ENCODE measurements around the gene ARHGAP21. TPM values are rescaled to one million over a fixed set of nuclear protein-coding genes. Genes with fewer than 3 reads are reported as not detected.
"Not testable (repeated sequence)": the region's sequence is repeated elsewhere in the genome, so short reads cannot be mapped to it uniquely, and the experiment has no call there.

The ARHGAP21 gene
- total and polyA plus RNA-seq, 2 donors, result 33.7 to 233 TPM

DNA sequence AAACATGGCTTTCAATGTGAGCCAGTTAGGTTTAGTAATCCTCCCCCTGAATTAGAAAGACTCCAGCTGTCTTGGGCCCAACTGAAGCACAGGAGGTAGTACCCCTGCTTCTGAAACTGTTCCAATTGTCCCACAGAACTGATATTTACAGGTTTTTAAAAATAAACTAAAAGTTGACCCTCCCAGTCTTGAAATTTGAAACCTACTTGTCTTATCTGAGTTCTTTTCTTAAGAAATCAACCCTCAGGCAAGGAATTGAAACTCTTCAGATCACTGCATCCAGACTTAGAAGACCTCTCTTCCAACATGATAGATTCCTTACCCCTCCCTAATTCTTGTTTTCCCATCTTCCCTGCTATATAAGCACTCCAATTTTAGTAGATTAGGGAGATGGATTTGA is 13.3 kb upstream of the ARHGAP21 start:
- Histone ChIP-seq H3K4me1 (ENCODE audit: insufficient read depth) (no peaks in the 10 kb centered on the region), H3K27ac (ENCODE audit: low read depth) (no peak overlapping the region), H3K4me3 (ENCODE audit: low read depth, low read length) (no peak overlapping the region), H3K36me3 (ENCODE audit: insufficient read depth) (no peaks in the 10 kb centered on the region)
- DNase-seq (ENCODE audit: extremely low spot score), result no peak

GRCh38 chr10:24731942-24732341 is 8.3 kb upstream of the ARHGAP21 start:
- Histone ChIP-seq H3K4me1 (ENCODE audit: insufficient read depth) (no peaks in the 10 kb centered on the region), H3K4me3 (ENCODE audit: low read depth, low read length) (no peak overlapping the region), H3K27ac (ENCODE audit: low read depth) (no peak overlapping the region), H3K36me3 (ENCODE audit: insufficient read depth) (no peaks in the 10 kb centered on the region)
- 72% methylated on average over 1 of the region's 1 CpG for WGBS
- DNase-seq (ENCODE audit: extremely low spot score), result no peak

- no peak for DNase-seq (ENCODE audit: extremely low spot score)
- 82% methylated on average over 3 of the region's 3 CpGs for WGBS
These were observed 7.1 kb upstream of the ARHGAP21 start for GRCh38 chr10:24730811-24731210.

DNA sequence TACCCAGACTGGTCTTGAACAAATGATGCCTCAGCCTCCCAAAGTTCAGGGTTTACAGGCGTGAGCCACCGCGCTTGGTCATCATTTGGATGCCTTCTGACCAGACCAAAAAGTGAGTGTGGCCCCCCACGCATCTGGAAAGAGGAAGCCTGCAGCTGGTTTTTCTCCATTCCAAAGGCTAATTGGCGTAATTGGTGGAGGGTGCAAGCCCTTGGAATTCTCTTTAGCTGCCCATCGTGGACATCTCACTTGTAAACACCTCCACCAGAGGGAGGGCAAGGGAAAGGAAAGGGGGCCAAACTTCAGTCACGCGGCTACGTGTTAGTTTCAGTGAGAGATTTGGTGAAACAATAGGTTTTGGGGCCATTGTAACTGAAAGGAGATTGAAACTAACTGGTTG is 4.1 kb upstream of the ARHGAP21 start:
- Histone ChIP-seq H3K4me3 (ENCODE audit: low read depth, low read length) (no peak overlapping the region), H3K4me1 (ENCODE audit: insufficient read depth) (no peaks in the 10 kb centered on the region), H3K27ac (ENCODE audit: low read depth) (no peak overlapping the region), H3K36me3 (ENCODE audit: insufficient read depth) (no peaks in the 10 kb centered on the region)
- no peak for DNase-seq (ENCODE audit: extremely low spot score)
- WGBS, result 83% methylated on average over 9 of the region's 9 CpGs

More at GRCh38 chr10:24730811-24731210, 7.1 kb upstream of the ARHGAP21 start:
- no peak overlapping the region for H3K27ac ChIP-seq (ENCODE audit: low read depth)
- no peaks in the 10 kb centered on the region for H3K36me3 ChIP-seq (ENCODE audit: insufficient read depth)
- H3K4me1 ChIP-seq (ENCODE audit: insufficient read depth), result no peaks in the 10 kb centered on the region
- no peak overlapping the region for H3K4me3 ChIP-seq (ENCODE audit: low read depth, low read length)

GRCh38 chr10:24726626-24727025 is 2.9 kb upstream of the ARHGAP21 start:
- no peaks in the 10 kb centered on the region for H3K4me1 ChIP-seq (ENCODE audit: insufficient read depth)
- 93% methylated on average over 5 of the region's 5 CpGs for WGBS
- no peaks in the 10 kb centered on the region for H3K36me3 ChIP-seq (ENCODE audit: insufficient read depth)
- DNase-seq (ENCODE audit: extremely low spot score), result no peak
- no peak overlapping the region for H3K4me3 ChIP-seq (ENCODE audit: low read depth, low read length)
- H3K27ac ChIP-seq (ENCODE audit: low read depth), result no peak overlapping the region

DNA sequence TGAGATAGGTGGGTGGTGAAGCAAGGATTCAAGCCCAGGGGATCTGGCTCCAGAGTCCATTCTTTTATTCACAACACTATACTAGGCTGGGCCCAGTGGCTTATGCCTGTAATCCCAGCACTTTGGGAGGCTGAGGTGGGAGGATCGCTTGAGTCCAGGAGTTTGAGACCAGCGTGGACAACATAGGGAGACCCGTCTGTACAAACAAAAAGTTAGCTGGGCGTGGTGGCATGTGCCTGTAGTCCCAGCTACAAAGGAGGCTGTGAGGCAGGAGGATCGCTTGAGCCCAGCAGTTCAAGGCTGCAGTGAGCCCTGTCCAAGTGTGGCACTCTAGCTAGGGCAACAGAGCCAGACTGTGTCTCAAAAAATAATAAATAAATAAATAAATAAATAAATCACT is 2.3 kb upstream of the ARHGAP21 start:
- H3K36me3 ChIP-seq (ENCODE audit: insufficient read depth); H3K4me3 ChIP-seq (ENCODE audit: low read depth, low read length); H3K4me1 ChIP-seq (ENCODE audit: insufficient read depth); H3K27ac ChIP-seq (ENCODE audit: low read depth); DNase-seq (ENCODE audit: extremely low spot score): not testable (repeated sequence)
- WGBS, result 96% methylated on average over 5 of the region's 5 CpGs

DNA sequence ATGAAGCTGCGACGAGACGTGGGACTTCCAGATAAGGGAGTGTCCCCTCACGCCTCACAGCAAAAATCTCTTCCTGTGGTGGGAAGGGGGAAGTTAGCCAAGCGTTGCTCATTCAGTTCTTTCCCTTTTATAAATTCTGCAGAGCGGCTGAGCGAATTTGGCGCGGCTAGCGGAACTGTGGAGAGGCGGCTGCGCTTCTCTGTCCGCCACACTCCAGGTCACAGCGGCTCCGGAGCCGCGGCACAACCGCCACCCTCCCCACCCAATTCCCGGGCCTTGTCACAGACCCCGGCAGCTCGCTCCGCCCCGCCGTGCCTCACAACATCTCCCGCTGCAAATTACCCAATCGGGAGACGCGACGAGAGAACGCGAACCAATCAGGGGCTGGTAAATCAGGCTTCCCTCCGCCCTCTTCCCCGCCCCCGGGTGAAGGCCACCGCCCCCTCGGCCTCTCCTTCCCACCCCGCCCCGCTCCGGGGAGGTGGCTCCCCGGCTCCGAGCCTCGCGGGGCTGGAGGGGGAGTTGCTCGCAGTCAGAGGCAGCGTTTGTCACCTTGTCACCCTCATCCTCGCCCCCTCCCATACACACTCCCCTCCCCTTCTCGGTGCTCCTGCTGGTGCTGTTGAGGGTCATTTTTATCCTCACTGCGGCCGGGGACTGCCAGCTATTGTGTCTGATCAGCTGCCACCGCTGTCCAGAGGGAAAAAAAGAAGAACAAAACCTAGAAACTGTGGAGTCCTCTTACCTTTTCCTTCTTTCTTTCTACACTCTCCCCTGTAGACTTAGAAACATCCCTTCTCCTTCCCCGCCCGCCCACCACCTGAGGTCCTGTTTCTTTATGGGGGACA is 918 bp upstream of the ARHGAP21 start:
- WGBS, result 1% methylated on average over 52 of the region's 52 CpGs

GRCh38 chr10:24723386-24723787 is 300 bp downstream of the ARHGAP21 start:
- H3K4me3 ChIP-seq (ENCODE audit: low read depth, low read length), result peak overlapping the region; percentile 98
- peak overlapping the region; percentile 92 for H3K27ac ChIP-seq (ENCODE audit: low read depth)
- H3K4me1 ChIP-seq (ENCODE audit: insufficient read depth), result no peaks in the 10 kb centered on the region
- no peak for DNase-seq (ENCODE audit: extremely low spot score)
- no peaks in the 10 kb centered on the region for H3K36me3 ChIP-seq (ENCODE audit: insufficient read depth)
- 1% methylated on average over 60 of the region's 70 CpGs for WGBS

More for the DNA sequence above, 918 bp upstream of the ARHGAP21 start:
- Histone ChIP-seq H3K4me3 (ENCODE audit: low read depth, low read length) (peak overlapping the region; percentile 98), H3K4me1 (ENCODE audit: insufficient read depth) (no peaks in the 10 kb centered on the region), H3K27ac (ENCODE audit: low read depth) (peak overlapping the region; percentile 81), H3K36me3 (ENCODE audit: insufficient read depth) (no peaks in the 10 kb centered on the region)
- DNase-seq (ENCODE audit: extremely low spot score), result peak; percentile 96

DNA sequence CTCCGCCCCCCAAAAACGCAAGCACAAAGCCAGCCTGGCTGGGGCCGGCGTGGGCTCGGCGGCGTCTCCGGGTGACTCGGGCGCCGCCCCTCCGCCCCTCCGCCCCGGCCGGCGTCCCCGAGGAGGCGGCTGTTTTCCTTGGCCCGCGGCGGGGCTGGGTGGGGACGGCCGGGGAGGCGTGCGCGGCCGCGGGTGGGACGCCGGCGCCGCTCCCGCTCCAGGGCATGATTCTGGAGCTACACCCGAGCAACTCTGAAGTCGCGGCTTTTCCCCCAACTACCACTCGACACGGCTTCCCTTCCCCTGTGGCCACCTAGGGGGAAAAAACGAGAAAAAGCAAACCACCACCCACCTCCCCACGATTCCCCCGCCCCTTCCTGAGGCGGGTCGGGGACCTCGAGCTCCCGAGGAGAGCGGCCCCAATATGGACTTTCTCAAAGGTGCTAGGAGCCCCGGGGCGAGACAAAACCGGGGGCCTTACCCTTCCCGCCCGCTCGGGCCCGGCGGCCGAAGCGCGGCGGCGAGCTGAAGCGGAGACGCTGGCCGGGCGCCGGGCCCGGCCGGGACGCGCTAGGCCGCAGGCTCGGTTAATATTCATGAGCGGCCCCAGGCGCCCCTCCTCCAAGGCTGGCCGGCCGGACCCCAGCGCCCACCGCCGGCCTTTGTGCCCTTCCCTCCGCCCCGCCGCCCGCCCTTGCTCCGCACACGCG is 856 bp downstream of the ARHGAP21 start:
- Histone ChIP-seq H3K36me3 (ENCODE audit: insufficient read depth) (no peaks in the 10 kb centered on the region), H3K4me3 (ENCODE audit: low read depth, low read length) (peak overlapping the region; percentile 98), H3K27ac (ENCODE audit: low read depth) (peak overlapping the region; percentile 92), H3K4me1 (ENCODE audit: insufficient read depth) (no peaks in the 10 kb centered on the region)
- no peak for DNase-seq (ENCODE audit: extremely low spot score)
- under 1% methylated on average over 84 of the region's 84 CpGs for WGBS

DNA sequence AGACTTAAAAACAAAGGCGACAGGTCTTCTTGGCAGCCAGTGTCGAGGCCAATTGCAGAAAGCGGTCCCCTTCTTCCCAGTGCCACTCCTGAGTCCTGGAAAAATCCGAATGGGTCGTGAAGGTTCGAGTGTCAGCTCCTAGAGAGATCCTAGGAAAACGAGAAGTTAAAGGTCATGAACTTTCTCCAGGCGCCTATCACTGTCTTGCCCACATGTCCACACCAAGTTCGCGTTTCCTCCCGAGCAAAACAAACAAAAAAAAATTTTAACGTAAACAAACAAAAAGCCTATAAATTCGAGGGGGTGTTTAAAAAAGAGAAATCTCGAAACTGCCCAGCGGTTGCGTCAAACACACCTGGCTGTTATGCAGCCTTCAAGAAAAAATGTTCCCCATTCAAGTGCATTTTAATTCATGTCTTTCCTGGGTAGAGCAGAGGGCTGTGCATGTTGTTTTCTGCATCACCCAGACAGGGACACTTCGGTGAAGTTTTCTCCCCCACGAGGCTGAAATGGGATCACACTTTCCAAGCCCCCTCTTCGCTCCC is 1.5 kb downstream of the ARHGAP21 start:
- DNase-seq (ENCODE audit: extremely low spot score), result no peak
- no peaks in the 10 kb centered on the region for H3K4me1 ChIP-seq (ENCODE audit: insufficient read depth)
- WGBS, result 4% methylated on average over 19 of the region's 19 CpGs
- no peaks in the 10 kb centered on the region for H3K36me3 ChIP-seq (ENCODE audit: insufficient read depth)
- H3K27ac ChIP-seq (ENCODE audit: low read depth), result peak overlapping the region; percentile 92
- H3K4me3 ChIP-seq (ENCODE audit: low read depth, low read length), result peak overlapping the region; percentile 98

DNA sequence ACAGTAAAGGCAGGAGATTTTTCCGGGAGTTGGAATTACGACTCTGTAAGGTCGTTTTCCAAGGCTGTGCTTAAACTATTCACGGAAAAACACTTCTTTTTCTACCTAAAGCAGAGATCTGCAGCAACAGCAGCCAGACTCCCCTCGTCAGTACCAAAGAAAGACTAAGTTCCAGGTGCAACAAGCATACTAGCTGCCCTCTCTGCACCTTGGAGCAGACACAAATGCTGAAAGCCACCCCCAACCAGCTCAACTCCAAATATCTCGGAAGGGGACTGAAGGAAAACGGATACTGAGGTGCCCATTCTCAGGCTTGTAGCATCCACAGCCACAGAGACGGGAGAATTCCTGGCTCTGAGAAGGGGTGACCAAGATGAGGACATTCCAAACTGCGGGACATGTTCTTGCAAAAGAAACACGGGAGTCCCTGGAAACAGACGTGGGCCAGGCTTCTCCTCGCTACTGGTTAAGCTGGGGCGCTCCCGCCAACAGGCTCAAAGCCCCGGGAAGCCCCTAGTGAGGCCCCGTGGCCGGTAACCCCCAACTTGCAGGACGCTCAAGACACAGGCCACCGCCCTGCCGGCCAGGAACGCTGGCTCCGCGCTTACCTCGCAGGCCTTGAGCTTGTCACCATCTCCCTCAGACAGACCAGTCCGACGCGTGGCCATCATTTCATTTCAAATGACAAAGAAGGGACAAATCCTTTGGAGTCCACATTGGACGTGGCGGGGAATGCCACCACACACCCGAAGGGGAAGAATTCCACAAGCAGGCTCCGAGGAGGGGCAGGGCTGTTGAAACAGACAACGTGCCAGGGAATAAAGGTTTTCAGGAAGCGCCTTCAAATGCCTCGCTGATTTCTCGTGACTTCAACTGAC is 2.2 kb downstream of the ARHGAP21 start:
- Histone ChIP-seq H3K4me3 (ENCODE audit: low read depth, low read length) (peak overlapping the region; percentile 98), H3K4me1 (ENCODE audit: insufficient read depth) (no peaks in the 10 kb centered on the region), H3K36me3 (ENCODE audit: insufficient read depth) (no peaks in the 10 kb centered on the region), H3K27ac (ENCODE audit: low read depth) (no peak overlapping the region)
- WGBS, result 10% methylated on average over 35 of the region's 35 CpGs
- DNase-seq (ENCODE audit: extremely low spot score), result no peak

DNA sequence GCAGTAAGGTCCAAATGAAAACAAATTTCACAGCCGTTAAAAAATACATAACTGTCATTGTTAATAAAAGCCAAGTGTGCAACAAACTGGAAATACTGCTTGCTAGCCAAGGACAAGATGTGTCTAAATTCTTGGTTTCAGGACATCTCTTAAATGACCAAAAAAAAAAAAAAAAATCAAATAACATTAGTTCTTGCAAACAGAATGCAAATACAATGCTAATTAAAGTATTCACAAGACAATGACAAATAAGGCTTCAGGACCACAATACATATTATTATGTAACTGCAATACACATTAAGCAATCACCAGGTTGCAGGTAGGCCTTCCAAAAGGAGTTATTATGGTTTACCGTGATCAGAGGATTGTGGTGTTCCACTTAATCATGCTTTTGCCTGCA is 3.6 kb downstream of the ARHGAP21 start:
- no peak overlapping the region for H3K27ac ChIP-seq (ENCODE audit: low read depth)
- 17% methylated on average over 2 of the region's 2 CpGs for WGBS
- H3K36me3 ChIP-seq (ENCODE audit: insufficient read depth), result no peaks in the 10 kb centered on the region
- H3K4me1 ChIP-seq (ENCODE audit: insufficient read depth), result no peaks in the 10 kb centered on the region
- peak overlapping the region; percentile 17 for H3K4me3 ChIP-seq (ENCODE audit: low read depth, low read length)
- no peak for DNase-seq (ENCODE audit: extremely low spot score)

All from urinary bladder (tissue), 4 donors.